ENCODE results near the gene C2CD3.

DNA sequence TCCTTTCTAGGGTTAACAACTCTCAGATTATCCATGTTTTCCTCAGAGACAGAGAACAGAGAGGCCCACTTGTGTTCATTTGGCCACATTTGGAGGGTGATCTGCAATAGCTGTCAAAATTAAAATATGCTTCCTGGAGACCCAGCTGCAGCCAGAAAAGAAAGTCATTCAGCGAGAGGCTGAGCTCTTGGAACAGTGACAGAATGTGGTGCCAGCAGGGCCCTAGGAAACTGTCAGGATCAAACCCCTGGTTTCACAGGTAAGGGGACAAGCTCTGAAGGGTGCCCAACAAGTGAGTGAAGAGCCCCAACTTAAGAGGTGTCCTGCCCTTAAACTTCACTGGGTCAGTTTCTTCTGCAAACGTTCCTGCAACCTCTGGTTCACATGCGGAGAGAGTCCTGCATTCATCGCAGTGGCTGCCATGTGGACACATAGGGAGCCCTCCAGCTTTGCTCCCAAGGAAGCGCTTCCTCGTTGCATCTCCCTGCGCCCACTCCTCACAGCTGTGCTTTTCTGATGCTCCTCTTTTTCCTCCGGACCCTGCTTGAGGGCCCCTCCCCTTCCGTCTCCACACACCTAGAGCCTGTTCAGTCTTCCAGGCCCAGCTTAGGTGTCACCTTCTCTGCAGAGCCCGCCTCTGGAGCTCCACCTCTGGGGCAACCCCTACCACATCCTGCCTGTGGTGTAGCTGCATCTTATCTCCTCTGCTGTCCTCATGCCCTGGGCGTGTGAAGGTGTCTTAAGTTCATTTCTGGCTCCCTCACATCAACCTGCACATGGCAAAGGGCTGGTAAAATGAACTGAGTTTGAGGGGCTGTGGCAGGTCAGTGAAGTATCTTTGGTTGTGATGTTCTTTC is 165.8 kb downstream of the C2CD3 start:
- TF ChIP-seq CTCF (IDR thresholded peaks at IDR 0.05), result no peak
- no peak for TF ChIP-seq POLR2A (IDR thresholded peaks at IDR 0.05)

All from esophagus squamous epithelium (tissue), 4 donors.